ENCODE data around the gene RABAC1.

RABAC1 gene

DNA sequence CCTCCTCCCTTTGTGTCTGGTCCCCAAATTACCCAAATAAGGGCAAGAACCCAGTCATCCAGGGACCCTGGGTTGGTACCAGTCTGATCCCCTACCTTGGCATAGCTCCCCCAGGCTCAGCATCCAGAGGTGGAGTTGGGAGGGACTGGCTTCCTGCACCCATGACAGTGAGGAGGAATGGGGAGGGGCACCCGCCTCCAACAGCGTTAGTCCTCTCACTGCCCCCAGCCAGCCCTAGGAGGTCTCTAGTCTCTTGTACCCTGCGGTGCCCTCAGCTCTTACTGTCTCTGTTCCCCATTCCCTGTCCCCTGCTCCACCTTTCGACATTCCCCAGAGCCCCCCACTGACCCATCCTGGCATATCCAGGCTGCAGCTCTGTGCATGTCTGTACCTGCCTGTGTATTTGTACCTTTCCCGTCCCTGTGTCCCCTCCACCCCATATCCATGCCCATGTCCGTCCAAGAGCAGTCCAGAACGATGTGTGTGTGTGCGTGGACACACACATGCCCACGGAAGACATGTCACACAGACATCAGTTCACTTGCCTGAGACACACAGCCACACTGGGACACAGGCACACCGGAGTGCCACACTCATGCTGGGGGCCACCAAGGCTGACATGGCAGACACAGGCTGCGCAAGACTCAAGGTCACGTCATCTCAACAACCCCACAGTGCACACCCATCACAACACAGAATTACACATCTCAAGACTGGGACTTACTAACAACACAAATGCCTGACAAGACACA is 48.7 kb downstream of the RABAC1 start:
- H3K79me2 ChIP-seq (ENCODE audit: low read length): no peaks in the 10 kb centered on the region
- H3K36me3 ChIP-seq (replicated peaks; ENCODE audit: insufficient read depth, low read length): no peaks in the 10 kb centered on the region
- H3K4me3 ChIP-seq (ENCODE audit: low read length): no peak overlapping the region
- no peaks in the 10 kb centered on the region for H4K20me1 ChIP-seq (ENCODE audit: insufficient read depth, low read length)
- H3K4me1 ChIP-seq (ENCODE audit: low read length): no peaks in the 10 kb centered on the region
- TF ChIP-seq EZH2 (optimal IDR thresholded peaks at IDR 0.05; ENCODE audit: low read depth, low read length) (no peak), EZH2phosphoT487 (IDR thresholded peaks at IDR 0.05; ENCODE audit: low read length) (no peak)
- H3K27me3 ChIP-seq (replicated peaks; ENCODE audit: insufficient read depth, low read length): peaks cover 45% of the 10 kb centered on the region
- no peaks in the 10 kb centered on the region for H3F3A ChIP-seq (ENCODE audit: insufficient read depth, low read length)
- H3K4me2 ChIP-seq (ENCODE audit: low read depth, low read length): no peak overlapping the region
- H3K9me2 ChIP-seq (replicated peaks; ENCODE audit: insufficient read depth, low read length): no peaks in the 10 kb centered on the region
- no peak overlapping the region for H2AFZ ChIP-seq (ENCODE audit: low read length)
- no peak overlapping the region for H3K9ac ChIP-seq (ENCODE audit: low read length)
- H3K27ac ChIP-seq (ENCODE audit: low read length): no peak overlapping the region
- no peaks in the 10 kb centered on the region for H3K9me3 ChIP-seq (replicated peaks; ENCODE audit: insufficient read depth, low read length)
- no peak for DNase-seq

DNA sequence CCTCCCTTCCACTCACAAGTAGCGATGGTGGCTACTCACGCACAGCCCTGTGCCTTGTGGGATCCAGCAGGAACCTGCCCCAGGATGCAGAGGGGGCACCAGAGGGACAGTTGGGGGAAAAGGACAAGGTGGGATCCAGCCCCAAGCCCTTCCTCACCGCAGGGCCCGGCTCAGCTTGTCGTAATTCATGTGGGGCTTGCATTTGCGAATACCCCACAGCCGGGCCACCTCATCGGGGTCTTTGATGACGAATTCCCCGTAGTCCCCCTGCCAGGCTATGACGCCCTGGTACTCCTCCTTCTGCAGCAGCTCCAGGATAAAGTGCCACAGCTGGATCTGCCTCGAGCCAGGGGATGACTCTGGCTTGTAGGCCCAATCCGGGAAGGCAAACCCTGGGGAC is 49.4 kb downstream of the RABAC1 start:
- H3F3A ChIP-seq (ENCODE audit: insufficient read depth, low read length): no peaks in the 10 kb centered on the region

DNA sequence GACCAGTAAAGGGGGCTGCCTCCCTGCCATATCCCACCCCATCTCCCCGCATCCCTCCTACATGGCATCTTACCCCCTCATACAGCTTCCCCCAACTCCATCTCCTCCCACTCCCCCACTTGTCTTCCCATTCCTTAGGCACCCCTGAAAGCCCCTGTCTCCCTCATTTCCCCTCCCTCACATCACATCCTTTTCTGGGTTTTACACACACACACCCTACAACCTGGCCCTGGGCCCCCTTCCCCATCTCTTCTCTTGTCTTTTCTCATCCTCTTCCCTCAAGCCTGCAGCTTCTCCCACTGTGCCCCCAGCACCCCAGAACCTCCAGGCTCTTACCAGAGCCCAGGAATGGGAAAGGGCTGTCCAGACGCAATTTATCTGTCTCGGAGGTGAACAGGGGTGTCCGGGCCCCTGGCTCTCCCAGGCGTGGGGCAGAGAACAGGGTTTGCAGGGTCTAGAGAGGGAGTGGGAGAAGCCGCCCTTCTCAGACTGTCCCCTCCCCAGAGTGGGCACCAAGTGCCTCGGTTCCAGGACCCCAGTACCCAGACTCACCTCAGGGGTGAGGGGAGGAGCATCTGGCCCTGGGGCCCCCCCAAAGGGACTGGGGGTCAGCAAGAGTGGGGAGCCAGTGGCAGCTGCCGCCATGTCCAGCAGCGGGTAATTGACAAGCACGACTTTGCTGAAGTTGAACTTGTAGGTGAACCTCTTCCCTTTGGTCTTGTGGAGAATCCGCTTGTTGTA is 50.2 kb downstream of the RABAC1 start:
- Histone ChIP-seq H2AFZ (ENCODE audit: low read length) (no peak overlapping the region), H3K4me3 (ENCODE audit: low read length) (no peak overlapping the region), H3K27ac (ENCODE audit: low read length) (no peak overlapping the region), H3K4me1 (ENCODE audit: low read length) (no peaks in the 10 kb centered on the region), H3K4me2 (ENCODE audit: low read depth, low read length) (no peak overlapping the region), H3K79me2 (ENCODE audit: low read length) (no peaks in the 10 kb centered on the region), H4K20me1 (ENCODE audit: insufficient read depth, low read length) (no peaks in the 10 kb centered on the region), H3K36me3 (replicated peaks; ENCODE audit: insufficient read depth, low read length) (no peaks in the 10 kb centered on the region), H3K27me3 (replicated peaks; ENCODE audit: insufficient read depth, low read length) (peaks cover 34% of the 10 kb centered on the region), H3F3A (ENCODE audit: insufficient read depth, low read length) (no peaks in the 10 kb centered on the region), H3K9ac (ENCODE audit: low read length) (no peak overlapping the region), H3K9me3 (replicated peaks; ENCODE audit: insufficient read depth, low read length) (no peaks in the 10 kb centered on the region), H3K9me2 (replicated peaks; ENCODE audit: insufficient read depth, low read length) (no peaks in the 10 kb centered on the region)
- TF ChIP-seq EZH2phosphoT487 (IDR thresholded peaks at IDR 0.05; ENCODE audit: low read length) (no peak), EZH2 (optimal IDR thresholded peaks at IDR 0.05; ENCODE audit: low read depth, low read length) (no peak)
- DNase-seq: no peak

More for the DNA sequence above, 49.4 kb downstream of the RABAC1 start:
- no peaks in the 10 kb centered on the region for H3K9me3 ChIP-seq (replicated peaks; ENCODE audit: insufficient read depth, low read length)
- no peaks in the 10 kb centered on the region for H3K9me2 ChIP-seq (replicated peaks; ENCODE audit: insufficient read depth, low read length)
- no peak overlapping the region for H3K27ac ChIP-seq (ENCODE audit: low read length)
- no peaks in the 10 kb centered on the region for H4K20me1 ChIP-seq (ENCODE audit: insufficient read depth, low read length)
- peaks cover 40% of the 10 kb centered on the region for H3K27me3 ChIP-seq (replicated peaks; ENCODE audit: insufficient read depth, low read length)
- H3K9ac ChIP-seq (ENCODE audit: low read length): no peak overlapping the region
- no peak for DNase-seq
- H3K4me1 ChIP-seq (ENCODE audit: low read length): no peaks in the 10 kb centered on the region
- H2AFZ ChIP-seq (ENCODE audit: low read length): no peak overlapping the region
- H3K79me2 ChIP-seq (ENCODE audit: low read length): no peaks in the 10 kb centered on the region
- no peak overlapping the region for H3K4me2 ChIP-seq (ENCODE audit: low read depth, low read length)
- H3K4me3 ChIP-seq (ENCODE audit: low read length): no peak overlapping the region
- H3K36me3 ChIP-seq (replicated peaks; ENCODE audit: insufficient read depth, low read length): no peaks in the 10 kb centered on the region
- TF ChIP-seq, protein P1, sequence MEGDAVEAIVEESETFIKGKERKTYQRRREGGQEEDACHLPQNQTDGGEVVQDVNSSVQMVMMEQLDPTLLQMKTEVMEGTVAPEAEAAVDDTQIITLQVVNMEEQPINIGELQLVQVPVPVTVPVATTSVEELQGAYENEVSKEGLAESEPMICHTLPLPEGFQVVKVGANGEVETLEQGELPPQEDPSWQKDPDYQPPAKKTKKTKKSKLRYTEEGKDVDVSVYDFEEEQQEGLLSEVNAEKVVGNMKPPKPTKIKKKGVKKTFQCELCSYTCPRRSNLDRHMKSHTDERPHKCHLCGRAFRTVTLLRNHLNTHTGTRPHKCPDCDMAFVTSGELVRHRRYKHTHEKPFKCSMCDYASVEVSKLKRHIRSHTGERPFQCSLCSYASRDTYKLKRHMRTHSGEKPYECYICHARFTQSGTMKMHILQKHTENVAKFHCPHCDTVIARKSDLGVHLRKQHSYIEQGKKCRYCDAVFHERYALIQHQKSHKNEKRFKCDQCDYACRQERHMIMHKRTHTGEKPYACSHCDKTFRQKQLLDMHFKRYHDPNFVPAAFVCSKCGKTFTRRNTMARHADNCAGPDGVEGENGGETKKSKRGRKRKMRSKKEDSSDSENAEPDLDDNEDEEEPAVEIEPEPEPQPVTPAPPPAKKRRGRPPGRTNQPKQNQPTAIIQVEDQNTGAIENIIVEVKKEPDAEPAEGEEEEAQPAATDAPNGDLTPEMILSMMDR (IDR thresholded peaks at IDR 0.05; ENCODE audit: low read length): no peak
- no peak for TF ChIP-seq EZH2phosphoT487 (IDR thresholded peaks at IDR 0.05; ENCODE audit: low read length)
- no peak for TF ChIP-seq EZH2 (optimal IDR thresholded peaks at IDR 0.05; ENCODE audit: low read depth, low read length)

DNA sequence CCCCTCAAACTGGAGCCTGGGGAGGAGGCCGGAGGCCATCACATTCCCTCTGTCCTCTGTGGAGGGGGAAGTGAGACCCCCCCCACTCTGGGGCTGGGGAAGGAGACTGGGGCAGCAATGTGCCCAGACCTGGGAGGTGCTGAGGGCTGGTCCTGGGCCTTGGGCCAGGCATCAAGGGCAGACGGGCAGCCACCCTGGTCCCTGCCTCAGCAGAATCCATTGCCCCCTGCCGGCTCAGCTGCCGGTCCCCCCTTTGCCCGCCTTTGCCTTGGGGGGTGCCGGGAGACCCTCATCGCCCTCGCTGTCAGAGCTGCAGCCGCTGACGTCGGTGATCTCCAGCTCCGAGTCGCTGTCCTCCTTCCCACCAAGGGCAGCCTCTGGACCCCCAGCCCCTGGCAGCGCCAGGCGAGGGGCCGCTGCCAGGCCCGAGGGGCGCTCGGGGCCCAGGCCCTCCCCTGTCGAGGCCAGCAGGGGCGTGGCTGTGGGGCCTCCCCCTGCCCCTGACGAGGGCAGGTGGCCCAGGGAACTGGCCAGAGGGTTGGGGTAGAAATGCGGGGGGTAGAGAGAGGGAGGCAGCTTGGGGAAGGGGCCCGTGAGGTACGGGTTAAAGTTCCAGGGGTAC is 51.0 kb downstream of the RABAC1 start:
- Histone ChIP-seq H3K27ac (ENCODE audit: low read length) (no peak overlapping the region), H3K4me2 (ENCODE audit: low read depth, low read length) (no peak overlapping the region), H3K4me3 (ENCODE audit: low read length) (no peak overlapping the region), H3F3A (ENCODE audit: insufficient read depth, low read length) (no peaks in the 10 kb centered on the region), H3K9ac (ENCODE audit: low read length) (no peak overlapping the region), H3K9me2 (replicated peaks; ENCODE audit: insufficient read depth, low read length) (no peaks in the 10 kb centered on the region), H2AFZ (ENCODE audit: low read length) (no peak overlapping the region), H3K36me3 (replicated peaks; ENCODE audit: insufficient read depth, low read length) (no peaks in the 10 kb centered on the region), H3K27me3 (replicated peaks; ENCODE audit: insufficient read depth, low read length) (peaks cover 27% of the 10 kb centered on the region), H3K4me1 (ENCODE audit: low read length) (no peaks in the 10 kb centered on the region), H3K9me3 (replicated peaks; ENCODE audit: insufficient read depth, low read length) (no peaks in the 10 kb centered on the region), H4K20me1 (ENCODE audit: insufficient read depth, low read length) (no peaks in the 10 kb centered on the region), H3K79me2 (ENCODE audit: low read length) (no peaks in the 10 kb centered on the region)
- no peak for TF ChIP-seq EZH2phosphoT487 (IDR thresholded peaks at IDR 0.05; ENCODE audit: low read length)
- TF ChIP-seq, protein P1 (IDR thresholded peaks at IDR 0.05; ENCODE audit: low read length): no peak
- TF ChIP-seq EZH2 (optimal IDR thresholded peaks at IDR 0.05; ENCODE audit: low read depth, low read length): no peak
- no peak for DNase-seq

Measured in MM.1S (cell line).